ENCODE measurements around the gene ENO4. TPM values are rescaled to one million over a fixed set of nuclear protein-coding genes. Genes with fewer than 3 reads are reported as not detected.

The ENO4 gene
- total and polyA plus RNA-seq, 9 of the 15 experiments (the other 6 are each of a cell fraction or from before 2014, with no cell fraction given), result 0.07 TPM; not detected in 8

GRCh38 chr10:116868722-116869121, 19.4 kb downstream of the ENO4 start:
- no peaks in the 10 kb centered on the region for H3K79me2 ChIP-seq (ENCODE audit: control insufficient read depth, insufficient read depth, low read length)
- H3K9ac ChIP-seq (ENCODE audit: insufficient read depth in 1 of 2, low read depth in 2 of 2, low read length in 2 of 2), result no peak overlapping the region
- no peak for FAIRE-seq
- WGBS (ENCODE audit: insufficient coverage, low coverage, missing lambda C conversion rate), result 0% methylated on average over 2 of the region's 4 CpGs
- H3K27ac ChIP-seq (ENCODE audit: extremely low read depth, low read depth, low read length), result no peak overlapping the region
- no peak for ATAC-seq
- no peaks in the 10 kb centered on the region for H3K9me1 ChIP-seq (ENCODE audit: control insufficient read depth, insufficient read depth, low read length)
- H3K9me3 ChIP-seq (replicated peaks; ENCODE audit: control insufficient read depth, insufficient read depth, low read depth, low read length), result no peaks in the 10 kb centered on the region
- BruUV-seq (replicated peaks), result no TSS peak
- no peak for DNase-seq (ENCODE audit: extremely low read depth in 1 of 4, low spot score in 3 of 4)
- in situ Hi-C loops (cut with MboI), result no loop called here
- no peak overlapping the region for H2AFZ ChIP-seq (ENCODE audit: low read depth, low read length)
- intact Hi-C loops (cut with micrococcal nuclease), result no loop called here
- no peaks in the 10 kb centered on the region for H3K36me3 ChIP-seq (ENCODE audit: control insufficient read depth, insufficient read depth, low read length)
- TF ChIP-seq ZNF644 (tag; IDR thresholded peaks at IDR 0.05; ENCODE audit: low read depth) (no peak), ZNF217 (CRISPR knock-in tag; IDR thresholded peaks at IDR 0.05) (no peak), FOXA1 (IDR thresholded peaks at IDR 0.05; ENCODE audit: borderline replicate concordance) (no peak), DDX20 (tag; IDR thresholded peaks at IDR 0.05; ENCODE audit: low read depth) (no peak), ZNF197 (CRISPR knock-in tag; IDR thresholded peaks at IDR 0.05; ENCODE audit: low read depth) (no peak), XRCC3 (IDR thresholded peaks at IDR 0.05) (no peak), ZNF174 (CRISPR knock-in tag; IDR thresholded peaks at IDR 0.05) (no peak), MXI1 (IDR thresholded peaks at IDR 0.05; ENCODE audit: low read depth, low read length) (no peak), ARID3B (CRISPR knock-in tag; IDR thresholded peaks at IDR 0.05; ENCODE audit: borderline replicate concordance) (no peak), KDM5B (IDR thresholded peaks at IDR 0.05; ENCODE audit: insufficient replicate concordance, low read depth, low read length) (no peak), MXD1 (CRISPR knock-in tag; IDR thresholded peaks at IDR 0.05; ENCODE audit: borderline replicate concordance, poor library complexity, severe bottlenecking) (no peak), KLF13 (tag; IDR thresholded peaks at IDR 0.05; ENCODE audit: borderline replicate concordance, low read depth) (no peak), NEUROD1 (IDR thresholded peaks at IDR 0.05; ENCODE audit: borderline replicate concordance, low read depth, low read length, partially characterized antibody) (no peak), DPF2 (IDR thresholded peaks at IDR 0.05) (no peak), ZNF408 (CRISPR knock-in tag; IDR thresholded peaks at IDR 0.05; ENCODE audit: low read depth) (no peak), ZNF140 (CRISPR knock-in tag; IDR thresholded peaks at IDR 0.05) (no peak)
- TF ChIP-seq, protein P1, sequence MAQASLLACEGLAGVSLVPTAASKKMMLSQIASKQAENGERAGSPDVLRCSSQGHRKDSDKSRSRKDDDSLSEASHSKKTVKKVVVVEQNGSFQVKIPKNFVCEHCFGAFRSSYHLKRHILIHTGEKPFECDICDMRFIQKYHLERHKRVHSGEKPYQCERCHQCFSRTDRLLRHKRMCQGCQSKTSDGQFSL (CRISPR knock-in tag; IDR thresholded peaks at IDR 0.05), result no peak
- TF ChIP-seq, protein P1 (tag; IDR thresholded peaks at IDR 0.05), result no peak
- TF ChIP-seq, protein P2, sequence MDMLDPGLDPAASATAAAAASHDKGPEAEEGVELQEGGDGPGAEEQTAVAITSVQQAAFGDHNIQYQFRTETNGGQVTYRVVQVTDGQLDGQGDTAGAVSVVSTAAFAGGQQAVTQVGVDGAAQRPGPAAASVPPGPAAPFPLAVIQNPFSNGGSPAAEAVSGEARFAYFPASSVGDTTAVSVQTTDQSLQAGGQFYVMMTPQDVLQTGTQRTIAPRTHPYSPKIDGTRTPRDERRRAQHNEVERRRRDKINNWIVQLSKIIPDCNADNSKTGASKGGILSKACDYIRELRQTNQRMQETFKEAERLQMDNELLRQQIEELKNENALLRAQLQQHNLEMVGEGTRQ (CRISPR knock-in tag; IDR thresholded peaks at IDR 0.05), result no peak
- POLR2A ChIA-PET, result no interaction called here
- CTCF ChIA-PET (ENCODE audit: low intra/inter-chr PET ratio), result no interaction called here
- no peaks in the 10 kb centered on the region for H4K20me1 ChIP-seq (replicated peaks; ENCODE audit: control insufficient read depth, insufficient read depth, low read length)
- H3K4me2 ChIP-seq (ENCODE audit: insufficient read depth, low read length), result no peak overlapping the region
- H3K4me3 ChIP-seq, result no peak overlapping the region
- H3K27me3 ChIP-seq (ENCODE audit: control insufficient read depth in 2 of 2, insufficient read depth in 2 of 2, low read length in 2 of 2), result peaks cover 0 to 2% of the 10 kb centered on the region in 2 experiments; a peak in 2 of 5 replicates
- H3K4me1 ChIP-seq (replicated peaks in 1 of 2; ENCODE audit: control insufficient read depth in 2 of 2, insufficient read depth in 2 of 2, low read length in 2 of 2), result no peaks in the 10 kb centered on the region
